Spinal cord (tissue), 10 donors: Measurements from ENCODE around the gene BTRC. TPM values are rescaled to one million over a fixed set of nuclear protein-coding genes. Genes with fewer than 3 reads are reported as not detected.

Experiments
- DNase-seq, 6 donors: peaks; one replicate each; pipeline versions ENCODE4 v3.0.0 to v3.0.0-alpha.2; 2013 to 2015; ENCODE audit warnings: low spot score in 6 of 6, low read depth in 4 of 6
- H3K27ac ChIP-seq: one replicate; pipeline ENCODE4 v1.5.1; 2013; ENCODE audit warnings: low read depth, low read length, control low read depth
- H3K27me3 ChIP-seq: one replicate; pipeline ENCODE4 v1.6.1; 2013; ENCODE audit warnings: low read length; ENCODE audit not compliant: control insufficient read depth, insufficient read depth
- H3K36me3 ChIP-seq: one replicate; pipeline ENCODE4 v1.6.1; 2013; ENCODE audit warnings: low read length; ENCODE audit not compliant: control insufficient read depth, insufficient read depth
- H3K4me1 ChIP-seq: one replicate; pipeline ENCODE4 v1.6.1; 2013; ENCODE audit warnings: low read length; ENCODE audit not compliant: control insufficient read depth, insufficient read depth
- H3K4me3 ChIP-seq: one replicate; pipeline ENCODE4 v1.5.1; 2013; ENCODE audit warnings: low read depth, low read length, control low read depth
- H3K9me3 ChIP-seq: one replicate; pipeline ENCODE4 v1.6.1; 2013; ENCODE audit warnings: low read length; ENCODE audit not compliant: control insufficient read depth, insufficient read depth
- WGBS: methylation state at CpG from one replicate; pipeline ENCODE4 v1.1.5; 2013; ENCODE audit warnings: missing lambda C conversion rate; ENCODE audit not compliant: insufficient coverage; 5-methylcytosine and 5-hydroxymethylcytosine counted together
- polyA plus RNA-seq, 2 donors: library from polyadenylated mRNA; unstranded; fragments of 120-200 nt; gene quantifications; one replicate each; pipeline ENCODE4 v1.2.1, GENCODE V29; 2013; ENCODE audit not compliant: insufficient read length in 2 of 2
- total RNA-seq, 2 donors: library from RNA; depleted of rRNA in 1 of 2; stranded (reverse); fragments of 120-200 nt in 1 of 2; fragments of >200 nt in 1 of 2; gene quantifications; one replicate each; pipeline versions ENCODE4 v1.2.3 to v1.2.4, GENCODE V29; 2013 to 2014
- donor health status: healthy.

BTRC gene
- total and polyA plus RNA-seq, 4 donors = 20.1 to 41.5 (median 36.5) TPM

DNA sequence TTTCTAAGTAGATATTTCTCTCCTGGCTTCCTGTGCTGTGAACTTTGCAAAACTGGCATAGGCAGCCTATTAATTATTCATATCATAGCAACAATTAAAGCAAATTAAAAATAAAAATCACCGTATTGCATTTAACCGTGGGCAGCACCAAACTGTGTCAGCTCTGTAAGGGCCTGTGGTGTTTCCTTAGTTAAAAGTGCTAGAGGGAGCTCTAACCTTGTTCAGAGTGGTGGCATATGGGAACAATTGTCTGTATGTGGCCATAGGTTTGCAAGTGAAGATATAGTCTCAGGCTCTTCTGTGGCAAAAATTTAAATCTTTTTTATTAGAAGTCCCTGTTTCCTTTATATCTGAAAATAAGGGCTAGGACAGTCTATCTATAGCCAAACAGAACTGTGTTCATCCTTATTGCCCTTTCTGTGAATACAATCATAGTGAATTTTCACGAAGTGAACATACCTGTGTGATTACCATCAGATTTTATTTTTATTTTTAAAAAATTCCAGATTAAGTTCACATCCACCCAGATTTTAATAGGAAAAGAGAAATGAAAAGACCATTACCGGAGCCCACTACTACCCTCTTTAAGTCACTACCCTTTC lies 141.5 kb downstream of the BTRC start:
- Histone ChIP-seq H3K27me3 (no peaks in the 10 kb centered on the region), H3K4me3 (no peak overlapping the region), H3K27ac (no peak overlapping the region), H3K4me1 (no peaks in the 10 kb centered on the region), H3K9me3 (no peaks in the 10 kb centered on the region), H3K36me3 (no peaks in the 10 kb centered on the region)
- WGBS = 0% methylated on average over 1 of the region's 4 CpGs
- peak in 2 of 6 donors; percentile 22 to 85 for DNase-seq

DNA sequence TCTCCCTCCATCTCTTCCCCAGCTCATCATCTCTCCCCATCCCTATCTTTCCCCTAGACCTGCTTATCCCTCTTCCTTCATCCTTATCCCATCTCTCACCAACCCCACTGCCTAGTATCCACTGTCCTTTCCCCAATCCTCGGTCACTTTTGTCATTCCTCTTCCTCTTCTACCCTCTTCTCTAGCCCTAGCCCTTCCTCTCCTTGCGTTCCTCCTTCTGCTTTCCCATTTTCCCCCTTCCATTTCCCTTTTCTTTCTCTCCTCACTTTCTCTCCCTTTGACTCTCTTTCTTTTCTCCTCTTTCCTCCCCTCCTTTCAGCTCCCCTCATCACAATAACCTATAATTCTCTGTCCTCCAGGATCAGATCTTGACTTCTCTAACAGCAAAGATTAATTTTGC lies 150.5 kb downstream of the BTRC start:
- H3K9me3 ChIP-seq = no peaks in the 10 kb centered on the region
- no peak for DNase-seq
- H3K36me3 ChIP-seq = no peaks in the 10 kb centered on the region
- no peak overlapping the region for H3K4me3 ChIP-seq
- no peak overlapping the region for H3K27ac ChIP-seq
- H3K4me1 ChIP-seq = no peaks in the 10 kb centered on the region
- 85% methylated on average over 2 of the region's 2 CpGs for WGBS
- no peaks in the 10 kb centered on the region for H3K27me3 ChIP-seq

DNA sequence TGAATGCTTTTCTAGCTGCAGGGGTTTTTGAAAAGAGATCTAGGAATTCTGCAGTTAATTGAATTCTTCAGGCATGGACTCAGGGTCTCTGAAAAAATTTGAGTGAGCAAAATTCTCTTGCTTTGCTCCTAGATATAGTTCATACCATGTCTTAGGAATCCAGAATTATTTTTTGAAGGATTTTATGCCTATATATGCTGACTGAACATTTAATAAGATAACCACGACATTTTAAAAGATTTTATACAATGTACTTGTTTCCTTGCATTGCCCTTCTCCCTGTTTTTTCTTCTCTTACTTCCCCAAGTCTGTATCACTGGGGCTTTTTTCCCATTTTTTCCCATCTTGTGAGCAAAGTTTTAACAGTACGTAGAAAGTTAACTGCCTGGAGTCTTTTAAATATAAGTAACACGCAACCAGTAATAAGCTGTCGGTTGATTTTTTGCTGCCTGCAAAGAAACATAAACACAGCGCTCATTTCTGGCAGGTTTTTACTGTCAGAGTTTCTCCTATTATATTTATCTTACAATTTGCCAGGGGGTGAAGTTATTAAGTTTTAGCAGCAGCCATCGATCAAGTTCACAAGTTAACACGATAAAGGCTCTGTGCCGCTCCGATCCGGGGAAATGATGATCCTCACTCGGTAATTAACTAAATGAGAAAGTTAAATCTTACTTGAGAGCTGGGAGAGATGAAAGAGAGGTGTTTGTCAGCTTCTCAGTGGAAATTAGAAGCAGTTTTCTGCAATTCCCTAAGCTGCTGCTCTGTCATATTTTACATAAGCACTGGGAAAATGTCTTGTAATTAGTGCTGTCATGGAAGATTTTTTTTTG lies 153.1 kb downstream of the BTRC start:
- 13% methylated on average over 3 of the region's 11 CpGs for WGBS

DNA sequence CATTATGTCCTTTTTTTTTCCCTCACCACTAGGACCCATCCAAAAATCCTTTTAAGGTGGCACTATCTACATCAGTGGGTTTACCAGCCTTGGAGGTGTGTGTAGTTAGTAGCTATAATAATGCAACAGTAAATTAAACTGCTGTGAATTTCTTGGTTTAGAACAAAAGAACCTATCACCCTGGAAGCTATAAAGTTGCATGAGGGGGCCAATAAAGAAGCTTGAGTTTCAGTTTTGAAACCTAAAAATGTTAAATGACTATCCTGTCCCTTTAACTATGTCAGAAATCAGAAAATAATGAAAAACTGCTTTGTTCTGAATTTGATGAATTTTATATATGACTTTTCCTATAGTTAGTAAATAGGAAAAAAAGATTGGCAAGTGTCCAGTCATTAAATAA lies 153.9 kb downstream of the BTRC start:
- Histone ChIP-seq H3K27me3 (no peaks in the 10 kb centered on the region), H3K4me3 (no peak overlapping the region)

More for the DNA sequence above, 153.1 kb downstream of the BTRC start:
- peak in 2 of 6 donors; percentile 27 to 94 for DNase-seq
- Histone ChIP-seq H3K27ac (no peak overlapping the region), H3K4me3 (no peak overlapping the region), H3K27me3 (no peaks in the 10 kb centered on the region), H3K36me3 (no peaks in the 10 kb centered on the region), H3K4me1 (no peaks in the 10 kb centered on the region), H3K9me3 (no peaks in the 10 kb centered on the region)

DNA sequence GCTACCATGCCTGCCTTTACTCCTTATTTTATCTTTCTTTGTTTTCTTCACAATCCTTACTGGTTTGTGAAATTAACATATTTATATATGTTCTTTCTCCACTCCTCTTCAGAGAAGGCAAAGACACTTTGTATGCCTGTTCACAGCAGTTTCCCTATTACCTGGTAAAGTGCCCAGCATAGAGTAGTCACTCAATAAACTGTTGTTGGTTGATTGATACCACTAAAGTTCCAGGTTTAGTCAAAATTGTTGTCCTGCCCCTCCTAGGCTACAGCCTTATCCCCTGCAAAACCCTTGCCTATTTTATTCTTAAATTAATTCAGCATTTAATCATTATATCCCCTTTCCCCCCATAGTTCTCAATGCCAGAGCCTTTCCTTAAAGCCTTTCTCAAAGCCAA lies 158.0 kb downstream of the BTRC start:
- H3K4me3 ChIP-seq = no peak overlapping the region
- H3K27me3 ChIP-seq = no peaks in the 10 kb centered on the region
- H3K4me1 ChIP-seq = no peaks in the 10 kb centered on the region
- no peaks in the 10 kb centered on the region for H3K36me3 ChIP-seq
- H3K9me3 ChIP-seq = no peaks in the 10 kb centered on the region
- H3K27ac ChIP-seq = no peak overlapping the region
- DNase-seq = no peak

More for the DNA sequence above, 153.9 kb downstream of the BTRC start:
- H3K9me3 ChIP-seq = no peaks in the 10 kb centered on the region
- no peaks in the 10 kb centered on the region for H3K4me1 ChIP-seq
- H3K27ac ChIP-seq = no peak overlapping the region
- DNase-seq = no peak
- H3K36me3 ChIP-seq = no peaks in the 10 kb centered on the region

DNA sequence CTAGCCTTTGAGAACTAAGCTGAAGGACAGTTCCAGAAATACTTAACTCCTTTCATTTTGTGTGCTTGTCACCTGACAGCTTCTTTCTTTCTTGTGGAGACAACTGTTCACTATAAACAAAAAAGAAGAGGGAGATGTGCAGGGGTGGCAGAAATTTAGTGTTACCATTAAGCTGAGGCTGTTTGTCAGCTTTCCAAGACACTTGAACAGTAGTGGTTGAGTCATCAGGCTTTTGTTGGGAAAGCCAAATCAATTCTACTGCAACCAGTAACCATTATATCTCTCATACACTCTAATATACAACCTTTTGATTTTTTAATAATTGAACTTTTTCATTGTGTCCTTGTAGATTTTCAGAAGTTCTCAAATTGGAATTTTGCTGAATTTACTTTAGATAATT lies 158.8 kb downstream of the BTRC start:
- no peaks in the 10 kb centered on the region for H3K36me3 ChIP-seq
- no peak overlapping the region for H3K27ac ChIP-seq
- no peak overlapping the region for H3K4me3 ChIP-seq
- H3K9me3 ChIP-seq = no peaks in the 10 kb centered on the region
- H3K27me3 ChIP-seq = no peaks in the 10 kb centered on the region
- H3K4me1 ChIP-seq = no peaks in the 10 kb centered on the region
- DNase-seq = peak in 1 of 6 donors; percentile 9

DNA sequence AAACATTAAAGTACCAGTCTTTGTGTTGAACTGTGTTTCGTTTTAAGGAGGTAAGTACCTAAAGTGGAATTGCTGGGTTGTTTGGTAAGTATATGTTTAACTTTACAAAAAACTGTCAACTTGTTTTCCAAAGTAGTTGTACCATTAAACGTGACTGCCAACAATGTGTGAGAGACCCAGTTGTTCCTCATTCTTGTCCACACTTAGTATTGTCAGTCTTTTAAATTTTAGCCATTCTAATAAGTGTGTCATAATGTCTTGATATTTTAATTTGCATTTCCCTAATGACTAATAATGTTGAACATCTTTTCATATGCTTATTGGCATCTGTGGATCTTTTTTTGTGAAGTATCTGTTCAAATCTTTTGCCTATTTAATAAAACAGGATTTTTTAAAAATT lies 159.8 kb downstream of the BTRC start:
- no peak overlapping the region for H3K27ac ChIP-seq
- no peaks in the 10 kb centered on the region for H3K9me3 ChIP-seq
- H3K36me3 ChIP-seq = no peaks in the 10 kb centered on the region
- no CpG with 5 or more reads among the region's 2 CpGs for WGBS
- H3K4me1 ChIP-seq = no peaks in the 10 kb centered on the region
- H3K4me3 ChIP-seq = no peak overlapping the region
- no peaks in the 10 kb centered on the region for H3K27me3 ChIP-seq
- DNase-seq = no peak

DNA sequence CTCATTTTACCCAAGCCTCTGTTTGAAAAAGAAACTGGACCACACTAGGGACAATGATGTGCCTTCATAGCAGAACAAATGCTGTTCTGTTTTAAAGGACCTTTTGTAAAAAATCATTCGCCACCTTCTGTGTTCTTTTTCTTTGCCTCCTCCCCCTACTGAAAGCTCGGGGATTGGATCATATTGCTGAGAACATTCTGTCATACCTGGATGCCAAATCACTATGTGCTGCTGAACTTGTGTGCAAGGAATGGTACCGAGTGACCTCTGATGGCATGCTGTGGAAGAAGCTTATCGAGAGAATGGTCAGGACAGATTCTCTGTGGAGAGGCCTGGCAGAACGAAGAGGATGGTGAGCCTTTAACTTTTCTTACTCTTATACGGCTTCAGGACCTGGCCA lies 171.9 kb downstream of the BTRC start:
- Histone ChIP-seq H3K4me3 (no peak overlapping the region), H3K4me1 (no peaks in the 10 kb centered on the region), H3K9me3 (no peaks in the 10 kb centered on the region), H3K36me3 (peaks cover 3% of the 10 kb centered on the region), H3K27ac (no peak overlapping the region), H3K27me3 (no peaks in the 10 kb centered on the region)
- DNase-seq = peak in 1 of 6 donors; percentile 2
- WGBS = no CpG with 5 or more reads among the region's 6 CpGs

DNA sequence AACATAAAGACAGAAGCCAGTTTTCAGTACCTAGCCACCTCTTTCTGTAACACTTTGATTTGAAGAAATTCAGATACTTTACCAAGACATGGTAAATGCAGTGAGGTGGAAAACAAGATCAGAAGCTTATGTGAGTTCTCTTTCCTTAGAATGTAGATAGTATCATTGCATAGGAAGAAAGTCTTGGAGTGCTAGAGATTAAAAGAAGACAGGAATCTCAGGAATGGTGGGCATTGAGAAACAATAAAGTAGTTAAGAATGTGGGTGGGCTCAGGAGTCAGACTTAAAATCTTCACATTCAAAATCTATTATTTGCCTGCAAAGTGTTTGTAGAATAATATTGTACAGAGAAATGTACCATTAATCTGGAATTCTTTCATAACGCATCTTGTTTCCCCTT lies 175.2 kb downstream of the BTRC start:
- Histone ChIP-seq H3K9me3 (no peaks in the 10 kb centered on the region), H3K27ac (no peak overlapping the region), H3K36me3 (peaks cover 7% of the 10 kb centered on the region), H3K4me3 (no peak overlapping the region), H3K4me1 (no peaks in the 10 kb centered on the region), H3K27me3 (no peaks in the 10 kb centered on the region)
- no CpG with 5 or more reads among the region's 1 CpG for WGBS
- DNase-seq = no peak
